GM19463 (cell line): ENCODE data around the gene ADK.
"Not testable (repeated sequence)": the region's sequence is repeated elsewhere in the genome, so short reads cannot be mapped to it uniquely, and the experiment has no call there.

ENCODE experiments used
- ATAC-seq: cut with Tn5 transposase; IDR thresholded peaks from one replicate; pipeline ENCODE4 v1.9.1; 2021; ENCODE audit warnings: mild to moderate bottlenecking, moderate library complexity; ENCODE audit not compliant: unreplicated experiment

ADK gene

GRCh38 chr10:74178042-74178791 is 27.2 kb downstream of the ADK start:
- ATAC-seq, result no peak

GRCh38 chr10:74179111-74179710 is 28.2 kb downstream of the ADK start:
- ATAC-seq, result no peak

DNA sequence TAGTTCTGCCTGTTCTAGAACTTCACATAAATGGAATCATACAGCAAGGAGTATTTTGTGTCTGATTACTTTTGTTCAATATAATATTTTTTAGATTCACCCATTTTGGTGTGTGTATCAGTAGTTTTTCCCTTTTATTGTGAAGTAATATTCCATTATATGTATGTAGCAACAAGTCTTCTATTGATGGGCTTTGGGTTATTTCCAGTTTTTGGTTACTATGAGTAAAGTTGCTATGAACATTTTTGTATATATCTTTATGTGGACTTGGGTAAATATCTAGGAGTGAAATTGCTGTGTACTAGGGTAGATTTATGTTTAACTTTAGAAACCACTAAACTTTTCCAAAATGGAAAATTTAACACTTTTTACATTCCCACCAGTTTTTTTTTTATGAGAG is 35.7 kb downstream of the ADK start:
- no peak for ATAC-seq

- no peak for ATAC-seq
Observed at GRCh38 chr10:74187237-74187636, 36.2 kb downstream of the ADK start.

DNA sequence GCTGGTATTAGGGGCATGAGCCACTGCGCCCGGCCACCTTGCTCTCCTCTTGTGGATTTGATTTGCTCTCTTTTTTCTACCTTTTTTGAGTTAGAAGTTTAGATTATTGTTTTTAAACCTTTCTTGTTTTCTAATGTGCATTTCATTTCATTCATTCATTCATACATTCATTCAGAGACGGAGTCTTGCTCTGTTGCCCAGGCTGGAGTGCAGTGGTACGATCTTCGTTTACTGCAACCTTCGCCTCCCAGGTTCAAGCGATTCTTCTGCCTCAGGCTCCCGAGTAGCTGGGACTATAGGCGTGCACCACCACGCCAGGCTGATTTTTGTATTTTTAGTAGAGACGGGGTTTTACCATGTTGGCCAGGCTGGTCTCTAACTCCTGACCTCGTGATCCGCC is 37.6 kb downstream of the ADK start:
- not testable (repeated sequence) for ATAC-seq

DNA sequence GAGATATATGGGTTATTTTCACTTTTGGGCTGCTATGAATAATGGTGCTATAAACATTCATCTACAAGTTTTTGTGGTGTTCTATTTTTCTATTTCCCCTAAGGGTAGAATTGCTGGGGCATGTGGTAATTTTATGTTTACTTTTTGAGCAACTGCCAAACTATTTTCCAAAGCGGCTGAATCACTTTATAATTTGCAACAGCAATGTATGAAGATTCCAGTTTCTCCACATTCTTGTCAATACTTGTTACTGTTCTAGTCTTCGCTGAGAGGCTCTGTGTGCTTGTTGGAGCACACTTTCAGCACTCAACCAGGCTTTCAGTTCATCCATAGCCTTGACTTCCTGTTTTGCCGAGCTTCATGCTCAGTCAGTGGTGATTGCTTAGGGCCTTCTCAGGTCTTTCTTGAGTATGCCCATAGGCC is 39.0 kb downstream of the ADK start:
- peak; percentile 76 for ATAC-seq

- ATAC-seq, result no peak
Observed at GRCh38 chr10:74190494-74190893, 39.5 kb downstream of the ADK start.

DNA sequence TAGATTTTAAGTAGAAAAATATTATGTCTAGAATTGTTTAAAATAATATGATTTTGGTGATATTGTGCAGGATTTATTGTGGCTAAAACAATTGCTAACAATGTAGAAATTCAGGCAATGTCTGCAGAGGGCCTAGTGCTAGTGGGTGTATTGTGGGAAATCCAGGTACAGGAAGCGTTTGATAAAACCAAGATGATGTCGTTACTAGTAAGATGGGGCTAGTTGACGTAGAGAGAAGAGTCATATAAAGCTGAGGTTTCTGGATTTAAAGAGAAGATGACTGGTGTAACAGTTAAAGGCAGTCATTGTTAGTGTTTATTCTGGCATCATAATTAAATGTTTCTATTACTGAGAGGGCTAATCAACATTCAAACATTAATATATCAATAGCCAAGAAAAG is 43.5 kb downstream of the ADK start:
- no peak for ATAC-seq

- ATAC-seq, result no peak
Observed at GRCh38 chr10:74194999-74195398, 44.0 kb downstream of the ADK start.

GRCh38 chr10:74199315-74199714 is 48.3 kb downstream of the ADK start:
- no peak for ATAC-seq

GRCh38 chr10:74202356-74202755 is 51.3 kb downstream of the ADK start:
- ATAC-seq, result no peak

GRCh38 chr10:74206746-74207145 is 55.7 kb downstream of the ADK start:
- no peak for ATAC-seq

DNA sequence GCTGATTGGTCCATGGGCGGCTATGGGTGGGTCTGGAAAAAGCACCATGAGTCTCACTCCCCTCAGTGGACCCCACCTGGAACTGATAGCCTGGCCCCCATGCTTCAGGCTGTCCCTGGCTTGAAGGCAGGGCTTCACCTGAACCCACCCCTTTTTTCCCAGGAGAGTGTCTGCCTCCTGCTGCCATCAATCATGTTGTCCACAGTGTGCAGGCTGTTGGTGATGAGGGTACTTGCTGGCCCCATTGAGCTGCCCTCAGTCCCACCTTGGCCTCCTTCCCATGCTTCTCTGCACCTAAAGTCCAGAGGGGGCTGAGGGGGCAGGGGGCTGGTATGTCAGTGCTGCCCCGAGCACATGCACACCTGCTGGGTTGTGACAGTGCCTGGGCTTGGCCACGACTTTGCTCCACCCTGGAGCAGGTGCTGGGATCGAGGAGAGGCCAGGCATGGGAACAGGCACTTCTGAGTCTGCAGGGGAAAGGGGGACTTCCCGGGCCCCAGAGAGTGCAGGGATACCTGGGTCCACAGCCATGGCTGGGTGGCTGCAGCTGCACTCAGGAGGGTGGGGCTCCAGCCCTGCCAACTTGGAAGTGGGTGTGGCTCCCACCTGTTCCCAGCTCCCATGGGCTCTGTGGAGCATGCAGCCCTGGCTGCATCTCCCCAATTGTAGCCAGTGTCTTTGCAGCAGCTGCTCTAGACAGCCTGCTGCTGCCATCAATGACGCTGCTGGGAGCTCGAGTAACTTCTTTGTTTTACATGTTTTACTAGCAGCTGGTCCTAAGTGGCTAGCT is 56.9 kb downstream of the ADK start:
- ATAC-seq, result no peak

DNA sequence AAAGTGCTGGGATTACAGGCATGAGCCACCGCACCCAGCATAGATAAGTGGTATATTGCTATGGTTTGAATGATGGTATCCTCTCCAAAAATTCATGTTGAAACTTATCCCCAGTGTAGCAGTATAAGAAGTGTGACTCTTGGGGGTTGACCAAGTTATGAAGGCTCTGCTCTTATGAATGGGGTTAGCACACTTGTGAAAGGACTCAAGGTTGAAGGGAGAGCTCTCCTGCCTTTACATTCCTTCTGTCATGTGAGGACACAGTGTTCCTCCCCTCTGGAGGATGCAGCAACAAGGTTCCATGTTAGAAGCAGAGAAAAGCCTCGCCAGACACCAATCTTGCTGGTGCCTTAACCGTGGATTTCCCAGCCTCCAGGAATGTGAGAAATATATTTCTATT is 58.0 kb downstream of the ADK start:
- no peak for ATAC-seq

GRCh38 chr10:74213019-74213418 is 62.0 kb downstream of the ADK start:
- no peak for ATAC-seq

DNA sequence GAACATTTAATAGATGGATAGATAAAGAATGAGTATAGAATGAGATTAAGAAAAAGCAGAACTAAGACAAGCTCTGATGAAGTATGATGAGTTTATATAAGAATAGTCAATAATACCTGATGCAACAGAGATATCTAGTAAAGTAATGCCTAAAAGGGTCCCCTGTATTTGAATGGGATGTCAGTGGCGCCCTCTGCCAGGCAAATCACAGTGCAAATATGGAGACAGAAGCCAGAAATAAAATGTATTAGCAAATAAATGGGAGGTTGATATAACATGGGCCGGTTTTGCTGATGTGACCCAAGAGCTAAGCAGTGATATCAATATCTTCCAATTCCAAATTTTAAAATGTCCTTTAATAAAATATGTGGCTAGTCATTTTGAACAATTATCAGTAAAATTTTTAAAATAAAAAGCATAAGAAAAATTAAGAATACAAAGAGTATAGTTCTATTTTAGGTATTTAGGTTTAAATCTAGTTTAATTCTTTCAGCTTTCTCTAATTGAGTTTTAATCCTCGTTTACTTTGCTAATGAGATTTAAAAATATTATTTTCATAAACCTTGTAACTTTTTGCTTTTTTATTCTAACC is 62.6 kb downstream of the ADK start:
- no peak for ATAC-seq

- ATAC-seq, result not testable (repeated sequence)
Observed at GRCh38 chr10:74217110-74217509, 66.1 kb downstream of the ADK start.

GRCh38 chr10:74222467-74222866 is 71.4 kb downstream of the ADK start:
- ATAC-seq, result not testable (repeated sequence)

- no peak for ATAC-seq
Observed at GRCh38 chr10:74223755-74224529, 72.9 kb downstream of the ADK start.

DNA sequence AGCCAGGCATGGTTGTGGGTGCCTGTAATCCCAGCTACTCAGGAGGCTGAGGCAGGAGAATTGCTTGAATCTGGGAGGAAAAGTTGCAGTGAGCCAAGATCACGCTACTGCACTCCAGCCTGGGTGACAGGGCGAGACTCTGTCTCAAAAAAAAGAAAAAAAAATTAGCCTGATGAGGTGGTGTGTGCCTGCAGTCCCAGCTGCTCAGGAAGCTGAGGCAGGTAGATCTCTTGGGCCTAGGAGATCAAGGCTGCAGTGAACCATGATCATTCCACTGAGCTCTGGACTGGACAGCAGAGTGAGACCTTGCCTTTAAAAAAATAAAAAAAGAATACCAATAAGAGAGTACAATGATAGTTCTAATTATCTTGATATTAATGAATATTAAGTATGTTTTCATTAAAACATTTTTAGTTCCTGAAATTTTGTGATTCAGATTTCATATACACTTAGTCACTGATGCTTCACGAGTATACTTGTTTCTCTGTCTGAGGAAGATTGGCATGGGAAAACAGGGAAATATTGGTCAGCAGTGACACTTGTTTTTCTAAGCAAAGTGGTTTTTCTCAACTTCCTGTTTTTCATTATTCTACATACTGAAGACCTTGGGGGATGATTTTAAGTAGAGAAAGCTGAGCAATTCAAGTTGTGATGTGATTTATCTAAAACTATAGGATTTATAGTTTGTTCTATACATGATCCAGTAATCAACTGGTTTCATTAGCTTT is 76.8 kb downstream of the ADK start:
- ATAC-seq, result no peak
